Psoas muscle (tissue), 8 donors: ENCODE results near the gene KIF3C. TPM values are rescaled to one million over a fixed set of nuclear protein-coding genes. Genes with fewer than 3 reads are reported as not detected.

Experiments
- ATAC-seq, 4 donors: fragments of 200-7000 bp; cut with Tn5 transposase; one replicate each; pipeline ENCODE4 v1.9.1; 2020; ENCODE audit warnings: moderate library complexity in 3 of 4, mild to moderate bottlenecking in 2 of 4
- DNase-seq, 2 donors: peaks; one replicate each; pipeline ENCODE4 v3.0.0-alpha.2; 2020
- H3K27ac ChIP-seq: fragments of 200-600 bp; one replicate; pipeline ENCODE4 v1.8.0; 2022
- H3K27me3 ChIP-seq, 3 donors: fragments of 200-600 bp in 1 of 3; one replicate each; pipeline versions ENCODE4 v1.6.1 to v1.8.0; 2013 to 2022; ENCODE audit warnings: low read length in 2 of 3, mild to moderate bottlenecking in 2 of 3, moderate library complexity in 1 of 3; ENCODE audit not compliant: insufficient read depth in 3 of 3
- H3K36me3 ChIP-seq, 2 donors: fragments of 200-600 bp in 1 of 2; one replicate each; pipeline versions ENCODE4 v1.6.1 to v1.8.0; 2013 to 2022; ENCODE audit warnings: low read depth in 1 of 2, mild to moderate bottlenecking in 1 of 2, moderate library complexity in 1 of 2; ENCODE audit not compliant: insufficient read depth in 1 of 2
- H3K4me1 ChIP-seq: fragments of 200-600 bp; one replicate; pipeline ENCODE4 v1.8.0; 2022
- H3K4me3 ChIP-seq: fragments of 200-600 bp; one replicate; pipeline ENCODE4 v1.8.0; 2022; ENCODE audit warnings: mild to moderate bottlenecking
- H3K9me3 ChIP-seq: fragments of 200-600 bp; one replicate; pipeline ENCODE4 v1.8.0; 2022
- WGBS, 3 donors: extraction: QIAGEN DNeasy Blood & Tissue Kit; methylation state at CpG; one replicate each; pipeline versions ENCODE4 v1.1.6 to v1.1.7; 2013; 5-methylcytosine and 5-hydroxymethylcytosine counted together
- intact Hi-C, 2 donors: fragments of 100-400 bp; cut with DNase I; formaldehyde crosslinking; loops; one replicate each; pipeline versions ENCODE4 v1.11.0 to v1.14.2; 2022
- polyA plus RNA-seq, 3 donors: library from polyadenylated mRNA; stranded (reverse); fragments of 200-250 nt; gene quantifications; one replicate each; pipeline ENCODE4 v1.2.3, GENCODE V29; 2013
- total RNA-seq, 4 donors: library from RNA; stranded (reverse); fragmentation: NEBNext Ultra II Directional in 2 of 4; extraction: Animal tissue kit (Norgen Biotek cat#: 25700) in 2 of 4; gene quantifications; one replicate each; pipeline versions ENCODE4 v1.2.1 to v1.2.4, GENCODE V29; 2021 to 2023
- TF ChIP-seq, protein P1 (sequence below): fragments of 200-600 bp; IDR thresholded peaks from one replicate; pipeline ENCODE4 v1.8.0; 2022; ENCODE audit warnings: antibody characterized with exemption
- donor health status: healthy with polysubstance abuse.
- donor health status: DM: no; HTN: no; CAD: no; lungs with moderate emphysema.
- donor health status: Bipolar disorder and iron deficiency.
- donor health status: healthy.
- donor health status: DM: yes; HTN: yes; CAD: no.
- donor health status: DM: no; HTN: no; CAD: no.
- donor health status: DM: no; HTN: no; CAD: no.
- donor health status: DM: yes; HTN: yes; CAD: no.

KIF3C gene
- total and polyA plus RNA-seq, 7 donors = 0.82 to 3.3 (median 1.7) TPM

DNA sequence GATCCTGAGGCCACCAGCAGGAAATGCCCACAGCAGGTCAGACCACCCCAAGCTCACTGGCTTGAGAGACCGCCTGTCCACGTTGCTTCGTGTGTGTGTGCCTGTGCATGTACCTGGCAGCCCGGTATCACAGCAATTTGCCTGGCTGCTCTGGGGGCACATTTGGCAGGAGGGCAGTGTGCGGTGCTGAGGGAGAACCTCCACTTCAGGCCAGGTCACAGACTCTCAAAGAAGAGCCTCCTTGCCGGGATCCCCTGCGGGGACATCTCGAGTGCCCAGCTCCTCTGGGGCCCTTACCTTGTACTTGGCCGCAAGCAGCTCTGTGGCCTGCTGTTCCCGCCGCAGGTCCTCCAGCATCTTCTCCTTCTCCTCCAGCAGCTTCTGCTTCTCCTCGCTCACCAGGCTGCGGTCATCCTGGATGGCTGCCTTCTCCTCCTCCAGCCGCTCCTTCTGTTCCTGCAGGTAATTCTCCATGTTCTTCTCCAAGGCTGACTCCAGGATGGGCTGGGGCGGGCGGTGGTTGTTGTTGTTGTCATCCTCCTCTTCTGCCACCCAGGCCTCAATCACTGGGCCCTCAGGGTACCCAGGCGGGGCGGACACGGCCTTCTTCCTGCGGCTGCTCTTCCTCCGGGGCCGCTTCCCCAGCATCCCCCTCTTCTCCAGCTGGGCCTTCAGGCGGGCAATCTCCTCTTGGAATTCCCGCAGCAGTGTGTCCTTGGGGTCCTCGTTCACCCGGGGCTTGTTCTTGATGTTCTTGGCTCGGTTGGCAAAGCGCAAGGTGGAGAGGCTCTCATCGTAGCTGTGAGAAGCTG is 2.0 kb downstream of the KIF3C start:
- no peak for ATAC-seq
- Histone ChIP-seq H3K27ac (no peak overlapping the region), H3K4me3 (no peak overlapping the region), H3K9me3 (no peaks in the 10 kb centered on the region), H3K27me3 (no peaks in the 10 kb centered on the region), H3K36me3 (no peaks in the 10 kb centered on the region), H3K4me1 (peaks cover 5% of the 10 kb centered on the region)
- DNase-seq = no peak
- TF ChIP-seq, protein P1, sequence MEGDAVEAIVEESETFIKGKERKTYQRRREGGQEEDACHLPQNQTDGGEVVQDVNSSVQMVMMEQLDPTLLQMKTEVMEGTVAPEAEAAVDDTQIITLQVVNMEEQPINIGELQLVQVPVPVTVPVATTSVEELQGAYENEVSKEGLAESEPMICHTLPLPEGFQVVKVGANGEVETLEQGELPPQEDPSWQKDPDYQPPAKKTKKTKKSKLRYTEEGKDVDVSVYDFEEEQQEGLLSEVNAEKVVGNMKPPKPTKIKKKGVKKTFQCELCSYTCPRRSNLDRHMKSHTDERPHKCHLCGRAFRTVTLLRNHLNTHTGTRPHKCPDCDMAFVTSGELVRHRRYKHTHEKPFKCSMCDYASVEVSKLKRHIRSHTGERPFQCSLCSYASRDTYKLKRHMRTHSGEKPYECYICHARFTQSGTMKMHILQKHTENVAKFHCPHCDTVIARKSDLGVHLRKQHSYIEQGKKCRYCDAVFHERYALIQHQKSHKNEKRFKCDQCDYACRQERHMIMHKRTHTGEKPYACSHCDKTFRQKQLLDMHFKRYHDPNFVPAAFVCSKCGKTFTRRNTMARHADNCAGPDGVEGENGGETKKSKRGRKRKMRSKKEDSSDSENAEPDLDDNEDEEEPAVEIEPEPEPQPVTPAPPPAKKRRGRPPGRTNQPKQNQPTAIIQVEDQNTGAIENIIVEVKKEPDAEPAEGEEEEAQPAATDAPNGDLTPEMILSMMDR = no peak
- intact Hi-C loops = no loop called here
- WGBS, 3 donors = 95 to 98% (median 95%) methylated on average over 27 to 29 of the region's 29 CpGs

DNA sequence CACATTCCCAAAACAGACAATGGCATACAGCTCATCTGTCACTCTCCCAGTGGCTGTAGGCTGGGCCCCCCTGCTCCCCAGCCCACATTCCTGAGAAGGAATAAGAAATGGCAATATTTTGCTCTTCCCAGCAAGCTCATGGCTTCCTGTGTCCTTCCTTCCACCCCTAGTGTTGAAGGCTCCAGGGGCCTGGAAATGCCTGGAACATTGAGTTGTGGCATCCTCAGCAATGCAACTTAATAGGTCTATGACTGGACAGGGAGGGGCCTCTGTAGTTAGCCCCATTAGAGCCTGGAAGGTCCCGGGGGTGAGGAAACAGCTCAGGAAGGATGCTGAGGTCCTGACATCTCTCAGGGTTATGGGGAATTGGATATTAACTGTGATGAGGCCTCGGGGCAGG is 3.3 kb downstream of the KIF3C start:
- WGBS, 3 donors = 63 to 76% (median 75%) methylated on average over 2 of the region's 2 CpGs
- H3K4me3 ChIP-seq = no peak overlapping the region
- H3K4me1 ChIP-seq = peaks cover 5% of the 10 kb centered on the region
- no peaks in the 10 kb centered on the region for H3K9me3 ChIP-seq
- H3K36me3 ChIP-seq = no peaks in the 10 kb centered on the region
- no peak for DNase-seq
- TF ChIP-seq, protein P1 = no peak
- H3K27ac ChIP-seq = no peak overlapping the region
- no peaks in the 10 kb centered on the region for H3K27me3 ChIP-seq
- no peak for ATAC-seq
- intact Hi-C loops = no loop called here

DNA sequence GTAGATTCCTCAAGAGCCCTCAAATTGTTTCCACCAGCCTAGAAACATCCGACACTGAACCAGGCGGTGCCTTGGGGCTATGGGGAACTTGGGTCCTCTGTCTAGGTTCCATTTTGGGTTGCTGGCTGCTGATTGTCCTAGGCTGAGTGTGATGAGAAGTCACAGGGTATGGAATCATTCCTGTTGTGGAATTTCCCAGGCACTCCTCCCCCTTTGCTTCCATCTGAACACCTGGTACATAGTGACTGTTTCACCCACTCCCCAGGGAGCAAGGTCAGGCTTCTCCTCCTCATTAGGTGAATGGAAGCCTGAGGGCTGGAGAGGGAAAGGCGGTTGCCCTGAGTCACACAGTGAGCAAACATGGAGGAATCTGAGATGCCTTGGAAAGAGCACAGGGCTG is 4.5 kb downstream of the KIF3C start:
- WGBS, 3 donors = 93 to 95% (median 95%) methylated on average over 3 of the region's 3 CpGs
- Histone ChIP-seq H3K4me1 (peaks cover 5% of the 10 kb centered on the region), H3K9me3 (no peaks in the 10 kb centered on the region), H3K36me3 (no peaks in the 10 kb centered on the region), H3K27ac (no peak overlapping the region), H3K4me3 (no peak overlapping the region), H3K27me3 (no peaks in the 10 kb centered on the region)
- TF ChIP-seq, protein P1 = no peak
- ATAC-seq (no peak), DNase-seq (no peak)
- intact Hi-C loops = no loop called here

DNA sequence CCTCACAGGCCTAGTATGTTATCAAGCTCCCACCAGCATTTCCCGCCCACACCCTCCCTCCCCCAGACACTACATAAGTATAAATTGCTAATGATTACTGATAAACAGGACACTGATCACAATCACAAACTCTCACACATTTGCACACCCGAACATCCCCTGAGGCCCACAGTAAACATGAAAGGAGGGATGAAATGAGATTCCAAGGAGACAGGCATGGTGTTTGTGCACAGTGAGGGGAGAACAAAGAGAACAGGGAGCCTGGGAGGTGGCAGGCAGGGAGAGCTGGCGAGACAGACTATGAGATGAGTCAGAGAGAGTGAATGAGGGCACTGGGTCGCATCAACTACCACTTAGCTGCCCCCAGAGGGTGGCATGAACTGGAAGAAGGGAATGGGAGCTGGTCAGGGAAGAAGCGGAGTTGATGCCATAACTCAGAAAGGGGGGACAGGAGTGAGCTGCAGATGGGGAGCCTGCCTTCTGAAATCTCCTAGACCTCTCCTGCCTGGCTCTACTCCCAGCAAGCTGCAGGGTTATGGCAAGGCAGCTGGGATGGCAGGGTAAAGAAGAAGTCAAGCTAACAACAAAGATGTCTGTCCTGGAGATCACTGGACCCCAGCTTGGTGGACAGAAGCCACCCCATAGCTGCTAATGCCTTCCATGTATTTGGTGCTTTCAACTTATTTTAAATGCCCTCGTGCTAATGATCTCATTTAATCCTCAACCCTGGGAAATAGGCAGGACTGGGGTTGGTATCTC is 5.1 kb downstream of the KIF3C start:
- Histone ChIP-seq H3K4me1 (peaks cover 5% of the 10 kb centered on the region), H3K36me3 (no peaks in the 10 kb centered on the region), H3K9me3 (no peaks in the 10 kb centered on the region), H3K27ac (no peak overlapping the region), H3K27me3 (no peaks in the 10 kb centered on the region), H3K4me3 (no peak overlapping the region)
- intact Hi-C loops = no loop called here
- ATAC-seq (peak in 2 of 4 donors; percentile 45 to 63), DNase-seq (no peak)
- TF ChIP-seq, protein P1 = no peak
- 80 to 84% (median 81%) methylated on average over 6 of the region's 6 CpGs for WGBS, 3 donors
